ENCODE results near the gene FDXR.

GRCh38 chr17:74917430-74917829 is 44.6 kb upstream of the FDXR start:
- TF ChIP-seq CTCF (IDR thresholded peaks at IDR 0.05): no peak
- no peak for TF ChIP-seq EZH2 (IDR thresholded peaks at IDR 0.05; ENCODE audit: borderline replicate concordance, insufficient read depth, low read depth, low read length, poor library complexity, severe bottlenecking)
